Measurements from ENCODE around the gene ADAMTS16. TPM values are rescaled to one million over a fixed set of nuclear protein-coding genes. Genes with fewer than 3 reads are reported as not detected.

The ADAMTS16 gene
- total RNA-seq, 1 donor from 2014 or later = 3.7 TPM

GRCh38 chr5:5220901-5221631, 80.9 kb downstream of the ADAMTS16 start:
- DNase-seq (ENCODE audit: low spot score in 2 of 2) (no peak), FAIRE-seq (no peak)

- FAIRE-seq = no peak
- DNase-seq (ENCODE audit: low spot score in 2 of 2) = no peak
Measured at GRCh38 chr5:5221724-5222123, 81.6 kb downstream of the ADAMTS16 start.

GRCh38 chr5:5231576-5231975, 91.4 kb downstream of the ADAMTS16 start:
- DNase-seq (ENCODE audit: low spot score in 2 of 2) (no peak), FAIRE-seq (no peak)

- DNase-seq (ENCODE audit: low spot score in 2 of 2) (no peak), FAIRE-seq (no peak)
Measured at GRCh38 chr5:5234912-5235311, 94.8 kb downstream of the ADAMTS16 start.

GRCh38 chr5:5235685-5236084, 95.6 kb downstream of the ADAMTS16 start:
- FAIRE-seq (no peak), DNase-seq (ENCODE audit: low spot score in 2 of 2) (no peak)

- no peak for DNase-seq (ENCODE audit: low spot score in 2 of 2)
- no peak for FAIRE-seq
Measured at GRCh38 chr5:5239191-5239590, 99.1 kb downstream of the ADAMTS16 start.

- FAIRE-seq (no peak), DNase-seq (ENCODE audit: low spot score in 2 of 2) (no peak)
Measured at GRCh38 chr5:5240234-5240633, 100.1 kb downstream of the ADAMTS16 start.

GRCh38 chr5:5242056-5242455, 101.9 kb downstream of the ADAMTS16 start:
- FAIRE-seq (no peak), DNase-seq (ENCODE audit: low spot score in 2 of 2) (no peak)

GRCh38 chr5:5246736-5247135, 106.6 kb downstream of the ADAMTS16 start:
- DNase-seq (ENCODE audit: low spot score in 2 of 2) = no peak
- FAIRE-seq = no peak

- FAIRE-seq (no peak), DNase-seq (ENCODE audit: low spot score in 2 of 2) (no peak)
Measured at GRCh38 chr5:5250758-5251157, 110.6 kb downstream of the ADAMTS16 start.

GRCh38 chr5:5252106-5252505, 112.0 kb downstream of the ADAMTS16 start:
- FAIRE-seq (no peak), DNase-seq (ENCODE audit: low spot score in 2 of 2) (no peak)

- DNase-seq (ENCODE audit: low spot score in 2 of 2) = no peak
Measured at GRCh38 chr5:5257353-5257752, 117.2 kb downstream of the ADAMTS16 start.

GRCh38 chr5:5258564-5258963, 118.4 kb downstream of the ADAMTS16 start:
- no peak for DNase-seq (ENCODE audit: low spot score in 2 of 2)
- FAIRE-seq = no peak

More at GRCh38 chr5:5257353-5257752, 117.2 kb downstream of the ADAMTS16 start:
- no peak for FAIRE-seq

- FAIRE-seq = no peak
- DNase-seq (ENCODE audit: low spot score in 2 of 2) = no peak
Measured at GRCh38 chr5:5264727-5265126, 124.6 kb downstream of the ADAMTS16 start.

GRCh38 chr5:5266297-5266696, 126.2 kb downstream of the ADAMTS16 start:
- no peak for FAIRE-seq
- DNase-seq (ENCODE audit: low spot score in 2 of 2) = no peak

- FAIRE-seq = no peak
- DNase-seq (ENCODE audit: low spot score in 2 of 2) = no peak
Measured at GRCh38 chr5:5270161-5270560, 130.0 kb downstream of the ADAMTS16 start.

- DNase-seq (ENCODE audit: low spot score in 2 of 2) (peak in 1 of 2 donors; percentile 66), FAIRE-seq (no peak)
Measured at GRCh38 chr5:5270958-5271785, 131.0 kb downstream of the ADAMTS16 start.

GRCh38 chr5:5271786-5272321, 131.7 kb downstream of the ADAMTS16 start:
- FAIRE-seq (no peak), DNase-seq (ENCODE audit: low spot score in 2 of 2) (no peak)

- no peak for DNase-seq (ENCODE audit: low spot score in 2 of 2)
- FAIRE-seq = no peak
Measured at GRCh38 chr5:5273398-5273797, 133.3 kb downstream of the ADAMTS16 start.

- FAIRE-seq (no peak), DNase-seq (ENCODE audit: low spot score in 2 of 2) (no peak)
Measured at GRCh38 chr5:5273976-5274375, 133.8 kb downstream of the ADAMTS16 start.

GRCh38 chr5:5275211-5275610, 135.1 kb downstream of the ADAMTS16 start:
- no peak for FAIRE-seq
- no peak for DNase-seq (ENCODE audit: low spot score in 2 of 2)
